ENCODE measurements around the gene RALGPS1. TPM values are rescaled to one million over a fixed set of nuclear protein-coding genes. Genes with fewer than 3 reads are reported as not detected.

The RALGPS1 gene
- total and polyA plus RNA-seq, 2 of the 13 experiments (the other 11 are each of a cell fraction or from before 2014, with no cell fraction given) = 3.7 to 6.5 TPM

- TF ChIP-seq, protein P1, sequence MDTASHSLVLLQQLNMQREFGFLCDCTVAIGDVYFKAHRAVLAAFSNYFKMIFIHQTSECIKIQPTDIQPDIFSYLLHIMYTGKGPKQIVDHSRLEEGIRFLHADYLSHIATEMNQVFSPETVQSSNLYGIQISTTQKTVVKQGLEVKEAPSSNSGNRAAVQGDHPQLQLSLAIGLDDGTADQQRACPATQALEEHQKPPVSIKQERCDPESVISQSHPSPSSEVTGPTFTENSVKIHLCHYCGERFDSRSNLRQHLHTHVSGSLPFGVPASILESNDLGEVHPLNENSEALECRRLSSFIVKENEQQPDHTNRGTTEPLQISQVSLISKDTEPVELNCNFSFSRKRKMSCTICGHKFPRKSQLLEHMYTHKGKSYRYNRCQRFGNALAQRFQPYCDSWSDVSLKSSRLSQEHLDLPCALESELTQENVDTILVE (CRISPR knock-in tag; IDR thresholded peaks at IDR 0.05) = no peak
- TF ChIP-seq MTF1 (CRISPR knock-in tag; IDR thresholded peaks at IDR 0.05) (no peak), ZNF33B (CRISPR knock-in tag; IDR thresholded peaks at IDR 0.05) (no peak), ARNT (IDR thresholded peaks at IDR 0.05) (no peak), ZNF737 (CRISPR knock-in tag; IDR thresholded peaks at IDR 0.05; ENCODE audit: borderline replicate concordance) (no peak), ZNF430 (CRISPR knock-in tag; IDR thresholded peaks at IDR 0.05) (no peak), TCF7L2 (IDR thresholded peaks at IDR 0.05; ENCODE audit: low read depth, low read length) (no peak), ESRRA (CRISPR knock-in tag; IDR thresholded peaks at IDR 0.05; ENCODE audit: low read depth) (no peak), TBX3 (IDR thresholded peaks at IDR 0.05; ENCODE audit: borderline replicate concordance) (no peak)
Observed at GRCh38 chr9:126894052-126894603, 20.5 kb upstream of the RALGPS1 start (continued).

- Histone ChIP-seq H3K79me2 (ENCODE audit: insufficient read depth, low read length) (no peaks in the 10 kb centered on the region), H2AFZ (ENCODE audit: low read length) (no peak overlapping the region), H3K27me3 (ENCODE audit: control insufficient read depth in 1 of 2, insufficient read depth in 2 of 2, low read length in 2 of 2) (peaks cover 0 to 4% of the 10 kb centered on the region in 2 experiments; a peak in 1 of 5 replicates), H3K27ac (ENCODE audit: extremely low read length, insufficient read depth, low read length) (no peak overlapping the region), H3K36me3 (replicated peaks in 1 of 2; ENCODE audit: control insufficient read depth in 1 of 2, insufficient read depth in 2 of 2, low read length in 2 of 2) (no peaks in the 10 kb centered on the region), H3K9me3 (ENCODE audit: low read length) (peaks cover 9% of the 10 kb centered on the region; the same call in 1 of the 2 replicates), H3K4me3 (replicated peaks in 1 of 3; ENCODE audit: insufficient read depth in 1 of 3, low read depth in 2 of 3, low read length in 3 of 3) (no peak overlapping the region), H3K4me2 (ENCODE audit: low read depth, low read length) (no peak overlapping the region), H3K9ac (ENCODE audit: insufficient read depth, low read depth, low read length) (no peak overlapping the region), H4K20me1 (ENCODE audit: insufficient read depth, low read length) (no peaks in the 10 kb centered on the region), H3K4me1 (ENCODE audit: insufficient read depth, low read length) (no peaks in the 10 kb centered on the region)
- no peak for FAIRE-seq
- intact Hi-C loops (cut with micrococcal nuclease; ENCODE audit: unreplicated experiment) = no loop called here
- CTCF ChIA-PET (ENCODE audit: low intra/inter-chr PET ratio, low total read pairs) = no interaction called here
- no TSS peak for BruUV-seq (replicated peaks)
- in situ Hi-C loops (cut with HindIII; ENCODE audit: extremely low pct_ligation_motif_present, low pct_unique_long_range_greater_than_20kb) = no loop called here
- no peak for DNase-seq (ENCODE audit: low spot score)
- POLR2A ChIA-PET = no interaction called here
- 45% methylated on average over 3 of the region's 3 CpGs for WGBS (ENCODE audit: low lambda C conversion rate)
- ATAC-seq = no peak
- no peak for TF ChIP-seq SATB2 (CRISPR knock-in tag; IDR thresholded peaks at IDR 0.05)
- TF ChIP-seq, protein P2, sequence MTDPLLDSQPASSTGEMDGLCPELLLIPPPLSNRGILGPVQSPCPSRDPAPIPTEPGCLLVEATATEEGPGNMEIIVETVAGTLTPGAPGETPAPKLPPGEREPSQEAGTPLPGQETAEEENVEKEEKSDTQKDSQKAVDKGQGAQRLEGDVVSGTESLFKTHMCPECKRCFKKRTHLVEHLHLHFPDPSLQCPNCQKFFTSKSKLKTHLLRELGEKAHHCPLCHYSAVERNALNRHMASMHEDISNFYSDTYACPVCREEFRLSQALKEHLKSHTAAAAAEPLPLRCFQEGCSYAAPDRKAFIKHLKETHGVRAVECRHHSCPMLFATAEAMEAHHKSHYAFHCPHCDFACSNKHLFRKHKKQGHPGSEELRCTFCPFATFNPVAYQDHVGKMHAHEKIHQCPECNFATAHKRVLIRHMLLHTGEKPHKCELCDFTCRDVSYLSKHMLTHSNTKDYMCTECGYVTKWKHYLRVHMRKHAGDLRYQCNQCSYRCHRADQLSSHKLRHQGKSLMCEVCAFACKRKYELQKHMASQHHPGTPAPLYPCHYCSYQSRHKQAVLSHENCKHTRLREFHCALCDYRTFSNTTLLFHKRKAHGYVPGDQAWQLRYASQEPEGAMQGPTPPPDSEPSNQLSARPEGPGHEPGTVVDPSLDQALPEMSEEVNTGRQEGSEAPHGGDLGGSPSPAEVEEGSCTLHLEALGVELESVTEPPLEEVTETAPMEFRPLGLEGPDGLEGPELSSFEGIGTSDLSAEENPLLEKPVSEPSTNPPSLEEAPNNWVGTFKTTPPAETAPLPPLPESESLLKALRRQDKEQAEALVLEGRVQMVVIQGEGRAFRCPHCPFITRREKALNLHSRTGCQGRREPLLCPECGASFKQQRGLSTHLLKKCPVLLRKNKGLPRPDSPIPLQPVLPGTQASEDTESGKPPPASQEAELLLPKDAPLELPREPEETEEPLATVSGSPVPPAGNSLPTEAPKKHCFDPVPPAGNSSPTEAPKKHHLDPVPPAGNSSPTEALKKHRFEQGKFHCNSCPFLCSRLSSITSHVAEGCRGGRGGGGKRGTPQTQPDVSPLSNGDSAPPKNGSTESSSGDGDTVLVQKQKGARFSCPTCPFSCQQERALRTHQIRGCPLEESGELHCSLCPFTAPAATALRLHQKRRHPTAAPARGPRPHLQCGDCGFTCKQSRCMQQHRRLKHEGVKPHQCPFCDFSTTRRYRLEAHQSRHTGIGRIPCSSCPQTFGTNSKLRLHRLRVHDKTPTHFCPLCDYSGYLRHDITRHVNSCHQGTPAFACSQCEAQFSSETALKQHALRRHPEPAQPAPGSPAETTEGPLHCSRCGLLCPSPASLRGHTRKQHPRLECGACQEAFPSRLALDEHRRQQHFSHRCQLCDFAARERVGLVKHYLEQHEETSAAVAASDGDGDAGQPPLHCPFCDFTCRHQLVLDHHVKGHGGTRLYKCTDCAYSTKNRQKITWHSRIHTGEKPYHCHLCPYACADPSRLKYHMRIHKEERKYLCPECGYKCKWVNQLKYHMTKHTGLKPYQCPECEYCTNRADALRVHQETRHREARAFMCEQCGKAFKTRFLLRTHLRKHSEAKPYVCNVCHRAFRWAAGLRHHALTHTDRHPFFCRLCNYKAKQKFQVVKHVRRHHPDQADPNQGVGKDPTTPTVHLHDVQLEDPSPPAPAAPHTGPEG (CRISPR knock-in tag; IDR thresholded peaks at IDR 0.05) = no peak
- TF ChIP-seq ATF7-NPFF (CRISPR knock-in tag; IDR thresholded peaks at IDR 0.05; ENCODE audit: low read depth) = no peak
- TF ChIP-seq POGZ (CRISPR knock-in tag; IDR thresholded peaks at IDR 0.05) = no peak
- TF ChIP-seq SOX13 (IDR thresholded peaks at IDR 0.05) = no peak
- no peak for TF ChIP-seq SOX13 (CRISPR knock-in tag; conservative IDR thresholded peaks at IDR 0.05 in 1 of 2, IDR thresholded peaks at IDR 0.05 in 1 of 2)
- no peak for TF ChIP-seq ZNF792 (CRISPR knock-in tag; IDR thresholded peaks at IDR 0.05)
- TF ChIP-seq CHD2 (IDR thresholded peaks at IDR 0.05; ENCODE audit: low read depth, low read length) = no peak
- no peak for TF ChIP-seq ZFX (CRISPR knock-in tag; IDR thresholded peaks at IDR 0.05; ENCODE audit: low read depth)
Observed at GRCh38 chr9:126902210-126902609, 12.4 kb upstream of the RALGPS1 start.

Data from HepG2 (cell line).